ENCODE measurements around the gene ZNF629. TPM values are rescaled to one million over a fixed set of nuclear protein-coding genes. Genes with fewer than 3 reads are reported as not detected.
A peak's percentile ranks its signal among the peaks of the same experiment; 100 is the strongest.

The ZNF629 gene
- total RNA-seq, 4 donors from 2014 or later = 9.1 to 12.7 (median 10.3) TPM

- intact Hi-C loops (cut with DNase I; ENCODE audit: low total_unique reads) = no loop called here
- Histone ChIP-seq H3K27me3 (no peaks in the 10 kb centered on the region), H3K4me3 (no peak overlapping the region), H3K27ac (peak overlapping the region; percentile 71 to 96 (median 89)), H3K9me3 (no peaks in the 10 kb centered on the region), H3K4me1 (peaks cover 31 to 41% of the 10 kb centered on the region in 2 donors), H3K36me3 (peaks cover 0 to 28% of the 10 kb centered on the region in 2 donors)
- in situ Hi-C loops (cut with MboI; ENCODE audit: low sequenced_read_pairs in 4 of 4) = no loop called here
- no peak for TF ChIP-seq POLR2A (IDR thresholded peaks at IDR 0.05)
- no peak for TF ChIP-seq CTCF (IDR thresholded peaks at IDR 0.05 in 4 of 5, conservative IDR thresholded peaks at IDR 0.05 in 1 of 5)
- ATAC-seq (peak; percentile 21 to 64), DNase-seq (peak in 1 of 2 donors; percentile 84)
Observed at GRCh38 chr16:30778549-30779244, 8.3 kb downstream of the ZNF629 start.

- Histone ChIP-seq H3K4me1 (peaks cover 31 to 41% of the 10 kb centered on the region in 2 donors), H3K27ac (peak overlapping the region; percentile 71 to 96 (median 89)), H3K36me3 (peaks cover 0 to 28% of the 10 kb centered on the region in 2 donors), H3K4me3 (no peak overlapping the region), H3K27me3 (no peaks in the 10 kb centered on the region), H3K9me3 (no peaks in the 10 kb centered on the region)
- intact Hi-C loops (cut with DNase I; ENCODE audit: low total_unique reads) (no loop called here), in situ Hi-C loops (cut with MboI; ENCODE audit: low sequenced_read_pairs in 4 of 4) (no loop called here)
- DNase-seq (peak in 1 of 2 donors; percentile 60), ATAC-seq (peak in 1 of 2 donors; percentile 8)
- TF ChIP-seq CTCF (IDR thresholded peaks at IDR 0.05 in 4 of 5, conservative IDR thresholded peaks at IDR 0.05 in 1 of 5) = peak in 2 of 5 experiments; percentile 13 to 41
- no peak for TF ChIP-seq POLR2A (IDR thresholded peaks at IDR 0.05)
Observed at GRCh38 chr16:30777591-30778297, 9.3 kb downstream of the ZNF629 start.

- ATAC-seq (peak; percentile 73 to 87), DNase-seq (peak; percentile 76 to 85)
- Histone ChIP-seq H3K27ac (peak overlapping the region; percentile 84 to 96 (median 94)), H3K4me3 (peak overlapping the region; percentile 78 to 94 (median 84)), H3K9me3 (no peaks in the 10 kb centered on the region), H3K4me1 (peaks cover 31 to 41% of the 10 kb centered on the region in 2 donors), H3K36me3 (peaks cover 4 to 35% of the 10 kb centered on the region in 2 donors), H3K27me3 (no peaks in the 10 kb centered on the region)
- in situ Hi-C loops (cut with MboI; ENCODE audit: low sequenced_read_pairs in 4 of 4) (no loop called here), intact Hi-C loops (cut with DNase I; ENCODE audit: low total_unique reads) (loop anchor here (2.0 kb wide), 1 partner anchor 39 kb away; no protein-coding TSS in a partner anchor)
- TF ChIP-seq CTCF (IDR thresholded peaks at IDR 0.05 in 4 of 5, conservative IDR thresholded peaks at IDR 0.05 in 1 of 5) (no peak), POLR2A (IDR thresholded peaks at IDR 0.05) (peak; percentile 49 to 66)
Observed at GRCh38 chr16:30775392-30776188, 11.4 kb downstream of the ZNF629 start.

GRCh38 chr16:30775131-30775391 is 11.9 kb downstream of the ZNF629 start:
- H3K4me1 ChIP-seq = peaks cover 31 to 41% of the 10 kb centered on the region in 2 donors

More at GRCh38 chr16:30775131-30775391, 11.9 kb downstream of the ZNF629 start:
- no peaks in the 10 kb centered on the region for H3K9me3 ChIP-seq
- H3K4me3 ChIP-seq = peak overlapping the region; percentile 78 to 94 (median 84)
- ATAC-seq (no peak), DNase-seq (no peak)
- H3K36me3 ChIP-seq = peaks cover 4 to 40% of the 10 kb centered on the region in 2 donors
- peak overlapping the region; percentile 84 to 96 (median 94) for H3K27ac ChIP-seq
- no peaks in the 10 kb centered on the region for H3K27me3 ChIP-seq
- in situ Hi-C loops (cut with MboI; ENCODE audit: low sequenced_read_pairs in 4 of 4) (no loop called here), intact Hi-C loops (cut with DNase I; ENCODE audit: low total_unique reads) (loop anchor here (2.0 kb wide), 1 partner anchor 40 kb away; no protein-coding TSS in a partner anchor)
- no peak for TF ChIP-seq CTCF (IDR thresholded peaks at IDR 0.05 in 4 of 5, conservative IDR thresholded peaks at IDR 0.05 in 1 of 5)
- no peak for TF ChIP-seq POLR2A (IDR thresholded peaks at IDR 0.05)

Data from gastrocnemius medialis (tissue), 4 donors.